Mesothelial cell of epicardium (in vitro differentiated cells): Measurements from ENCODE around the gene INPP1. TPM values are rescaled to one million over a fixed set of nuclear protein-coding genes. Genes with fewer than 3 reads are reported as not detected.

Source experiments
- DNase-seq, 2 experiments: peaks; one replicate each; pipeline ENCODE4 v3.0.0; 2021; ENCODE audit warnings: low spot score in 2 of 2; ENCODE audit not compliant: unreplicated experiment in 2 of 2
- H3K27ac Mint-ChIP-seq: 2 replicates; pipeline ENCODE4 v1.8.0; 2021; ENCODE audit warnings: mixed read lengths
- H3K27me3 Mint-ChIP-seq: 2 replicates; pipeline ENCODE4 v1.8.0; 2021; ENCODE audit warnings: low read depth, mixed read lengths
- H3K36me3 Mint-ChIP-seq: 2 replicates; pipeline ENCODE4 v1.8.0; 2021; ENCODE audit warnings: mixed read lengths
- H3K4me1 Mint-ChIP-seq: 2 replicates; pipeline ENCODE4 v1.8.0; 2021; ENCODE audit warnings: mixed read lengths
- H3K4me3 Mint-ChIP-seq: 2 replicates; pipeline ENCODE4 v1.8.0; 2021; ENCODE audit warnings: mild to moderate bottlenecking, moderate library complexity, mixed read lengths
- H3K9me3 Mint-ChIP-seq: 2 replicates; pipeline ENCODE4 v1.8.0; 2021; ENCODE audit warnings: mixed read lengths
- total RNA-seq: library from RNA; stranded (reverse); gene quantifications from 3 replicates; pipeline ENCODE4 v1.2.1, GENCODE V29; 2021
- TF ChIP-seq, protein P1 (sequence below): fragments of 200-600 bp; sonication (generic); IDR thresholded peaks from one replicate; pipeline ENCODE4 v1.5.0; 2021; ENCODE audit warnings: antibody characterized with exemption; ENCODE audit not compliant: unreplicated experiment

INPP1 gene
- total RNA-seq, 1 donor from 2014 or later, result 18.4 TPM

DNA sequence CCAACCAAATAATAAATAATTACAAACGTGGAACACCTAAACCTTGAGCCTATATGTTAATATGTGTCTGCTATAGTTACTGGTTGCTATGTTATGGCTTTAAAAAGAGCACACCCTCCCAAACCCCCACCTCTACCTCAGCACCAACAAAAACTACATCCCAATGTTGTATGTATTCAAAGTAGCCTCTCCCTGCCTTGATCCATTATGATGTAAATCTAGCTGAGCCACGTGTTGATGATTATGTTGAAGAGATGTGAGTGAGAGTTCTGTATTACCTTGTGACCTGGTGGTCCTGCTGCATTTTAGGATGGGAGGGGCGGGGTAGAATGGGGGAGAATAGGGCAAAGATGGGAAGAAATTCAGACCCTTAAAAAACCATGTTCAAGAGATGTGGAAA lies 69.6 kb downstream of the INPP1 start:
- Mint-ChIP-seq H3K27me3 (peaks cover 15% of the 10 kb centered on the region), H3K27ac (no peak overlapping the region), H3K4me1 (peaks cover 4% of the 10 kb centered on the region), H3K9me3 (no peaks in the 10 kb centered on the region), H3K36me3 (no peaks in the 10 kb centered on the region), H3K4me3 (no peak overlapping the region)
- DNase-seq, result no peak
- TF ChIP-seq, protein P1, sequence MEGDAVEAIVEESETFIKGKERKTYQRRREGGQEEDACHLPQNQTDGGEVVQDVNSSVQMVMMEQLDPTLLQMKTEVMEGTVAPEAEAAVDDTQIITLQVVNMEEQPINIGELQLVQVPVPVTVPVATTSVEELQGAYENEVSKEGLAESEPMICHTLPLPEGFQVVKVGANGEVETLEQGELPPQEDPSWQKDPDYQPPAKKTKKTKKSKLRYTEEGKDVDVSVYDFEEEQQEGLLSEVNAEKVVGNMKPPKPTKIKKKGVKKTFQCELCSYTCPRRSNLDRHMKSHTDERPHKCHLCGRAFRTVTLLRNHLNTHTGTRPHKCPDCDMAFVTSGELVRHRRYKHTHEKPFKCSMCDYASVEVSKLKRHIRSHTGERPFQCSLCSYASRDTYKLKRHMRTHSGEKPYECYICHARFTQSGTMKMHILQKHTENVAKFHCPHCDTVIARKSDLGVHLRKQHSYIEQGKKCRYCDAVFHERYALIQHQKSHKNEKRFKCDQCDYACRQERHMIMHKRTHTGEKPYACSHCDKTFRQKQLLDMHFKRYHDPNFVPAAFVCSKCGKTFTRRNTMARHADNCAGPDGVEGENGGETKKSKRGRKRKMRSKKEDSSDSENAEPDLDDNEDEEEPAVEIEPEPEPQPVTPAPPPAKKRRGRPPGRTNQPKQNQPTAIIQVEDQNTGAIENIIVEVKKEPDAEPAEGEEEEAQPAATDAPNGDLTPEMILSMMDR, result no peak

DNA sequence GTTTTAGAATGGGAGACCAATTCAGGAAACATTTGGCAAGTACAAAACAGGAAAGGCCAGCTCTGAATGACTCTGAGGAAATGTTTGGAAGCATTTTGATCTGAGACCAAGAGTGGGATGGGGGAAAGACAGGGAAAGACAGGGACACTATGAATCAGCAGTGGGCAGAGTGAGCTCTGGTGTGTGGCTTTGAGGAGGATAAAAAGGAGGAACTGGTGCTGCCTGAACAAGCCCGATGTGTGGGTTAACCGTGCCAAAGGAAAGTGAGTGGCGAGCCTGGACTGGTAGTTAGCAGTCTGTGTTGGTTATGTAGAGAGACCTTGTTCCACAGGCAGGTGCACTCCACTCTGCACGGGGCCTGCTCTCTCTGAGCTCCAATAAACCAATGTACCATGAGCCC lies 70.0 kb downstream of the INPP1 start:
- Mint-ChIP-seq H3K27me3 (peaks cover 15% of the 10 kb centered on the region), H3K4me1 (peaks cover 4% of the 10 kb centered on the region), H3K9me3 (no peaks in the 10 kb centered on the region), H3K27ac (no peak overlapping the region), H3K36me3 (no peaks in the 10 kb centered on the region), H3K4me3 (no peak overlapping the region)
- TF ChIP-seq, protein P1, result no peak
- no peak for DNase-seq

DNA sequence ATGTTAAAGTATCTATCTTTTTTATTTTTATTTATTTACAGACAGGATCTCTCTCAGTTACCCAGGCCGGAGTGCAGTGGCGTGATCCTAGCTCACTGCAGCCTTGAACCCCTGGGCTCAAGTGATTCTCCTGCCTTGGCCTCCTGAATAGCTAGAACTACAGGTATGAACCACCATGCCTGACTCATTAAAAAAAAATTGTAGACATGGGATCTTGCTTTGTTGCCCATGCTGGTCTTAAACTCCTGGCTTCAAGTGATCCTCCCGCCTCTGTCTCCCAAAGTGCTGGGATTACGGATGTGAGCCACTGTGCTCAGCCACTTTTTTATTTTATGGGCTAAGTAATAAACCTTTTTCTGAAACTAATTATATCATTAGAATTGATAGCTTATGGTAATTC lies 71.9 kb downstream of the INPP1 start:
- Mint-ChIP-seq H3K9me3 (no peaks in the 10 kb centered on the region), H3K27ac (no peak overlapping the region), H3K27me3 (peaks cover under 1% of the 10 kb centered on the region), H3K4me1 (peaks cover 2% of the 10 kb centered on the region), H3K36me3 (no peaks in the 10 kb centered on the region), H3K4me3 (no peak overlapping the region)
- TF ChIP-seq, protein P1, result no peak
- DNase-seq, result no peak

DNA sequence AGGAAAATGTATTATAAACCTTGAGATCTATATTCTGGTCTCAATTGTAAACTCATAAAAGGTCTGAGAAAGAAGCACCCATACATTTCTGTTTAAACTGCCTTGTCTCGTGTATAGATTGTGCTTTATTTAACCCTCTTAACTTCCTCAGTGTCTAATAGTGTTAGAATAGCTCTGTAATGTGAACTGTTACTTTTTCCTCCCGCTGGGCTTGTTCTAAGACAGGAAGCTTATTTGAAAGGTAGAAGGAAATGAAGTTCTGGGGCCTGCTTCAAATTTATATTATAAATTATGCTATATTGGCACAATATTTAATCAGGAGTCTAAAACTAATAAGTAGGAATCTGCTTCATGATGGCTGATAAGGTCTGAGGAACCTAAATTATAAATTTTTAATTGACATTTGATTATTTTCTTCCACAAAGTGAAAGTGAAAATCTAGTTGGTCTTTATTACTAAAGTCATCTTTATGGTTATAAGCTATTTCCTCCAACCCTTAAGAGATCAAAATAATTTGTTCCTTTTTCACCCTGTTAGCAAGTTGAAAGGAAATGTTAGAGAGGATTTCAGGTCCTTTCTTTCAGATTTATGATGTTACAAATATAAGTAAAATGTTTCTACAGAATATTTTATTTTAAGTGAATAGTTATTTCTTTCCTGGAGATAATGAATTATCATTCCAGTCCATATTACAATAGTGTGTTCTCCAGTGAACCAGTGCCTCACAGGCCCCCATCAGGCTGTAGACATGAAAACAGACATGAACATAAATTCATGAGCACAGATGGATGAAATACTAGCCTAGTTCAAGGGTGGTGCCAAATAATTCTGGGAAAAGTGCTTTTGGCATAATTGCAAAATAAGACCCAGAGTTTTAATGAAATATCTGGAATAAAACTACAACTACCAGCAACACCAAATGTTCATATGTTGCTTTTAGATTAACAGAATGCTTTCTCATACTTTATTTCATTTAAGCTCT lies 72.7 kb downstream of the INPP1 start:
- H3K27ac Mint-ChIP-seq, result no peak overlapping the region
- no peak for DNase-seq
- no peak overlapping the region for H3K4me3 Mint-ChIP-seq
- H3K27me3 Mint-ChIP-seq, result no peaks in the 10 kb centered on the region
- TF ChIP-seq, protein P1, result no peak
- no peaks in the 10 kb centered on the region for H3K36me3 Mint-ChIP-seq
- peaks cover 2% of the 10 kb centered on the region for H3K4me1 Mint-ChIP-seq
- H3K9me3 Mint-ChIP-seq, result no peaks in the 10 kb centered on the region

DNA sequence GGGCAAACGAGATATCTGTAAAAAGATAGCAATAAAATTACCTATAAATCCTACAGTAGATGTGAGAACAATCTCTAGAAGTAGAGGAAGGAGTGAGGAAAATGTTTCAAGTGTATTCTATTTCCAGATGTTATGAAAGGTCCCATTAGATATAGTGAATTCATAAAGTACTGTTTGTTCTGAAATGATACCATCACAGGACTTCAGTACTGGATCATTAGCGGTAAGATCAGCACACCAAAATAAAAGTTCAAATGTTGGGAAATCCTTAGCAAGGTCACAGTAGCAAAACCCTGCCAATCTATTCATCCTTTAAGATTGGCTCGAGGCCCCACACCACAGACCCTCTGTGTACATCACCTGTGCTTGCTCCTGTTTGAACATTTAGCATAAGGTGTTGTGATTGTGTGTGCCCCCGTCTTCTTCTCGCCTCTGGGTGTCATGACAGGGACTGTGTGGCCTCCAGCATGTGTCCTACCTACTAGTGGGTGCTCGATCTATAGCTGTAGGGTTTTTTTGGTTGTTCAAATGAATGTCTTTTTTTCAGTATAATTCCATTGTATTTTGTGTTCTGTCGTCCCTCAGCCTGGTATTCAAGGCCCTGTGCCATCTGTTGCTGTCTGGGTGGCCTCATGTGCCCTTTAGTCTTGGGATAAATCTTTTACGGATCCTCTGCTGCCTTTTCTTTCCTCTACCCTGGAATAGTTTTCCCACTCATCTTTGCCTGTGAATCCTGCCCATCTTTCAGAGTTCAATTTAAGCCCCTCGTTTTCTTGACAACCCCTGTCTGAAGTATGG lies 73.9 kb downstream of the INPP1 start:
- no peak overlapping the region for H3K4me3 Mint-ChIP-seq
- no peak overlapping the region for H3K27ac Mint-ChIP-seq
- DNase-seq, result no peak
- H3K9me3 Mint-ChIP-seq, result no peaks in the 10 kb centered on the region
- no peaks in the 10 kb centered on the region for H3K27me3 Mint-ChIP-seq
- TF ChIP-seq, protein P1, result no peak
- H3K4me1 Mint-ChIP-seq, result peaks cover 2% of the 10 kb centered on the region
- no peaks in the 10 kb centered on the region for H3K36me3 Mint-ChIP-seq
